ENCODE data around the gene SORCS2.

DNA sequence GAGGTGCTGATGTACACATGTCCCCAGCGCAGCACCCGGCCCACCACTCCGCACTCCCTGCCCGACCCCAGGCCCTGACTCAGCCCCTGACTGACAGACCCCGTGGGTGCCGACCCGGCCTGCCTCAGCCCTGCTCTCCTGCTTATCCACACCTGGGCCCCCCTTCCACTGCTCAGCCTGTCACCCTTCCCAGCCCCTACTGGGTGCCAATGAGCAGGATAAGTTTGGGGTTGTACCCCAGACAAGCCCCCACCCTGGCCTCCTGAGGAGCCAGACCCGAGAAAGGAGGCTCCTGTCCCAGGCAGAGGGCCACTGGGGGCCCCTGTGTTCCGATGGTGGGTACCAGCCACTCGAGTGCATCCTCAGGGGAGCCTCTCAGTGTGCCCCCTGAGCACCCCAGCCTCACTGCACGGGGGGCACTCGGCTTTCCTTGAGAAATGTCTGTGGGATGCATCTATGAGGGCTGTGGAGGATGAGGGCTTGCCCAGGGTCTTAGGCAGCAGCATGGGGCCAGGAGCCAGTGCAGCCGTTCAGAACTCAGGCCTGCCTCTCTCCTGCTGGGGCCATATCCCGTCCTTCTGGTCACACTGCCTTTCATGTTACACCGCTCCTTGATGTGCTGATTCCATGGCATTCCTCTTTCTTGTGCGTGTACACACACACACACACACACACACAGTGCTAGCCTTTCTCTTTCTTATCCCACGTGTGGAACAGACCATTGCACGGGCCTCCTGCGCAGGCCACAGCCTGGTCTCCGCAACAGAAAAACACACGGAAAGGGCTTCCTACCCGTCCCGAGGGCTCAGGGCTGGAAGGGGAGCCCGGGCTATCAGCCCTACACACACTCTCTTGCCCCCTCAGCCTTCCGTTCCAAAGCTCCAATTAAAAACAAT is 462.5 kb downstream of the SORCS2 start:
- TF ChIP-seq CTCF (IDR thresholded peaks at IDR 0.05) (no peak), EZH2phosphoT487 (IDR thresholded peaks at IDR 0.05; ENCODE audit: borderline replicate concordance, low read depth) (no peak), RAD21 (IDR thresholded peaks at IDR 0.05; ENCODE audit: low read length) (no peak), POLR2AphosphoS5 (IDR thresholded peaks at IDR 0.05; ENCODE audit: low read depth, low read length) (no peak), GATA2 (CRISPR knock-in tag; IDR thresholded peaks at IDR 0.05) (no peak), EP300 (IDR thresholded peaks at IDR 0.05; ENCODE audit: borderline replicate concordance in 1 of 2, low read depth in 1 of 2, low read length in 1 of 2) (no peak)

All from SK-N-SH (cell line).